Right lobe of liver (tissue), 6 donors: ENCODE data around the gene GAS6. TPM values are rescaled to one million over a fixed set of nuclear protein-coding genes. Genes with fewer than 3 reads are reported as not detected.

Experiments used
- ATAC-seq, 4 donors: fragments of 200-7000 bp; cut with Tn5 transposase; one replicate each; pipeline ENCODE4 v1.9.1; 2020; ENCODE audit warnings: mild to moderate bottlenecking in 4 of 4, moderate library complexity in 4 of 4
- DNase-seq, 3 donors: peaks; one replicate each; pipeline ENCODE4 v3.0.0-alpha.2; 2020
- H3K27ac ChIP-seq, 3 donors: fragments of 200-600 bp; one replicate each; pipeline ENCODE4 v1.8.0; 2022
- H3K27me3 ChIP-seq, 2 donors: fragments of 200-600 bp; one replicate each; pipeline ENCODE4 v1.8.0; 2022
- H3K36me3 ChIP-seq, 4 donors: fragments of 200-600 bp; sonication (generic) in 1 of 4; one replicate each; pipeline versions ENCODE4 v1.5.1 to v1.8.0; 2017 to 2022; ENCODE audit warnings: control low read depth in 1 of 4
- H3K4me1 ChIP-seq, 4 donors: fragments of 200-600 bp; sonication (generic) in 1 of 4; one replicate each; pipeline versions ENCODE4 v1.5.1 to v1.8.0; 2017 to 2022; ENCODE audit warnings: control low read depth in 1 of 4
- H3K4me3 ChIP-seq, 3 donors: fragments of 200-600 bp; one replicate each; pipeline ENCODE4 v1.8.0; 2022
- H3K9me3 ChIP-seq, 4 donors: fragments of 200-600 bp; sonication (generic) in 1 of 4; one replicate each; pipeline versions ENCODE4 v1.5.1 to v1.8.0; 2017 to 2022; ENCODE audit warnings: control low read depth in 1 of 4
- CTCF ChIP-seq, 4 donors: fragments of 200-600 bp in 3 of 4; fragments of 450-650 bp in 1 of 4; IDR thresholded peaks; one replicate each; pipeline versions ENCODE4 v1.5.1 to v1.8.0; 2016 to 2022; ENCODE audit warnings: antibody characterized with exemption in 4 of 4, mild to moderate bottlenecking in 2 of 4
- POLR2A ChIP-seq: fragments of 450-650 bp; IDR thresholded peaks from one replicate; pipeline ENCODE4 v1.6.1; 2017; ENCODE audit warnings: antibody characterized with exemption, mild to moderate bottlenecking
- WGBS: methylation state at CpG from one replicate; pipeline ENCODE4 v1.1.6; 2018; ENCODE audit warnings: low coverage, low lambda C conversion rate; ENCODE audit not compliant: insufficient coverage; ENCODE audit errors: missing lambda C conversion rate; 5-methylcytosine and 5-hydroxymethylcytosine counted together
- intact Hi-C, 2 donors: fragments of 100-400 bp; cut with DNase I; formaldehyde crosslinking; loops; one replicate each; pipeline versions ENCODE4 v1.11.2 to v1.14.1; 2022
- total RNA-seq, 6 experiments: library from RNA; depleted of rRNA in 2 of 6; stranded (reverse); fragments of >200 nt in 2 of 6; fragmentation: NEBNext Ultra II Directional in 3 of 6; extraction: Animal tissue kit (Norgen Biotek cat#: 25700) in 3 of 6; gene quantifications; one replicate each; pipeline versions ENCODE4 v1.1.0 to v1.2.4, GENCODE V29; 2016 to 2023
- donor health status: DM: no; HTN: yes; CAD: no.
- donor health status: DM: no; HTN: no; CAD: no.
- donor health status: DM: no; HTN: no; CAD: no.
- donor health status: DM: no; HTN: yes; CAD: no.
- donor health status: DM: no; HTN: yes; CAD: no.

The GAS6 gene
- total RNA-seq, 6 experiments from 2014 or later = 11.9 to 48.5 (median 27.2) TPM

GRCh38 chr13:113788413-113789135, 75.3 kb downstream of the GAS6 start:
- DNase-seq = no peak
- intact Hi-C loops = no loop called here
- Histone ChIP-seq H3K27ac (no peak overlapping the region), H3K9me3 (no peaks in the 10 kb centered on the region), H3K4me1 (no peaks in the 10 kb centered on the region), H3K27me3 (no peaks in the 10 kb centered on the region), H3K4me3 (no peak overlapping the region), H3K36me3 (no peaks in the 10 kb centered on the region)
- ATAC-seq = peak in 1 of 4 donors; percentile 17
- TF ChIP-seq POLR2A (no peak), CTCF (IDR thresholded peaks at IDR 0.05) (no peak)
- 74% methylated on average over 9 of the region's 31 CpGs for WGBS

DNA sequence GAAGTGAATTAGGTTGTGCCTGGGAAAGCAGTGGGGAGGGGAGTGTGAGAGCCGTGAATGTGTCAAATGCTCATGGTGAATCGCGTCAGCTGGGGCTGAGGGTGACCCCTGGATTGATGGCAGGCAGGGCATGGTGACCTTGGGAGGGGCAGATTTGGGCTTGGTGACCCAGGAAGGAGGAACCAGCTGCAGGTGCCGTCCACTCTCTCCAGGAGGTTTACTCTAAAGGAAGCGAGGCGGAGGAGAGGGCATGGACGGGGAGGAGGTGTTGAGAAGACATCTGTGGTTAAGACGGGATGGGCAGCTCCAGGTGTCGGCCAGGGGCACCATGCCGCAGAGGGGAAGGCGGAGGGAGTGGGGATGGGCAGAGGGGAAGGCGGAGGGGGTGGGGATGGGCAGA, 76.2 kb downstream of the GAS6 start:
- intact Hi-C loops = no loop called here
- Histone ChIP-seq H3K4me1 (no peaks in the 10 kb centered on the region), H3K4me3 (no peak overlapping the region), H3K27me3 (no peaks in the 10 kb centered on the region), H3K27ac (no peak overlapping the region), H3K36me3 (no peaks in the 10 kb centered on the region), H3K9me3 (no peaks in the 10 kb centered on the region)
- TF ChIP-seq CTCF (IDR thresholded peaks at IDR 0.05) = no peak
- TF ChIP-seq POLR2A = no peak
- no peak for ATAC-seq
- 55% methylated on average over 11 of the region's 12 CpGs for WGBS
- DNase-seq = no peak

DNA sequence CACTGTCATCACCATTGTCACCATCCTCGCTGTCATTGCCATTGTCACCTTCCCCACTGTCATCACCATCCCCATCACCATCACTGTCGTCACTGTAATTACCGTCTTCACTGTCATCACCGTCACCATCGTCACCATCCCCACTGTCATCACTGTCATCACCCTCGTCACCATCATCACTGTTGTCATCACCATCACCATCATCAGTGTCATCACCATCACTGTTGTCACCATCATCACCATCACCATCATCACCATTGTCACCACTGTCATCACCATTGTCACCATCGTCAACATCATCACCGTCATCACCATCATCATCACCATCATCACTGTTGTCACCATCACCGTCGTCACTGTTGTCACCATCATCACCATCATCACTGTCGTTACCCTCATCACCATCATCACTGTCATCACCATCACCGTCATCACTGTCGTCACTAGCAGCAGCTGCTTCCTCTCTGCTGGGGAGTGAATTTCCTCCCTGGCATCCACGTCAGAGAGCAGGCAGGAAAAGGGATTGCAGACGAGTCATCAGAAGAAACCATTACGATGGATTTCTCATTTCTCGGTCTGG, 77.5 kb downstream of the GAS6 start:
- no peaks in the 10 kb centered on the region for H3K27me3 ChIP-seq
- H3K27ac ChIP-seq = no peak overlapping the region
- no peaks in the 10 kb centered on the region for H3K36me3 ChIP-seq
- H3K4me3 ChIP-seq = no peak overlapping the region
- DNase-seq (no peak), ATAC-seq (no peak)
- no peaks in the 10 kb centered on the region for H3K4me1 ChIP-seq
- TF ChIP-seq POLR2A (no peak), CTCF (IDR thresholded peaks at IDR 0.05) (no peak)
- intact Hi-C loops = no loop called here
- no peaks in the 10 kb centered on the region for H3K9me3 ChIP-seq
- 79% methylated on average over 17 of the region's 17 CpGs for WGBS

DNA sequence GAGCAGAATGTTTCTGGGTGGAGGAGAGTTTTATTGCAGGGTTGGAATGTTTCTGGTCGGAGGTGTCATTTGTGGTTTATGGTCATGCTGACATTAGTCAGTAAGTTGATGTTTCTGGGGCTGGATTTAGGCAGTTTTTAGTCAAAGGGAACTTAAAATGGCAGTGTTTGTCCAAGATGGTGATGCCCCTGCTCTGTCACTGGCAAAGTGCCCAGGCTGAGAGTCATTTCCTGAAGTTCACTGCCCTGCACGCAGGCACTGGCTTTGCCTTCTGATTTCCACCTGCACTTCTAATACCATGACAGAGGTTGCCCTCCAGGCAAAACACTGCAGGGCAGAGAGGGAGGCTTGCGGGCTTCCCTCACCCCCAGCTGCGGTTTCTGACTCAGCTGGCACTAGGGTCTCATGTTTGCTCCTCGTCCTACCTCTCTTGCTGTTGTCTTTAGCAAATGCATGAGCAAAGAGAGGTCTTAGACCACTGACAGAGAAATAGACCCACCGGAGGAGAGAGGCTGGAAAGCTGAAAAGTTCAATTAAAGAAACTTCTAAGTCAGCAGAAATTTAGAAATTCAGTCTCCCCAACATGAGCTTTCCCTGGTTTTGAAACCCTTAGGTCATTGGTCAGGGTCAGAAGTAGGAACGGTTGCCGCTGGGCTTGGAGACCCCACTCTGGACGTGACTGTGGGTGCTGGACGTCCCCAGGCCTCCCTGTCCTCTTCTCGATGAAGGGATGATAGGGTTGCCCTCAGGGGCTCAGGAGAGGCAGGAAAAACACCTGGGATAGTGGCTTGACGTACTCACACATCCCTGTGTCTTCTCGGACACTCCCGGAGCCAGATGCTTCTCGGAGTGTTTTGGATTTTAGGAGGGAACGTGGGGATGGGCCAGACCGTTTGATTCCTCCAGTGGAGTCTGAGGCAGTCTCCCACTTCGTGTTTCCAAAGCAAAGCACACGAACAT, 78.5 kb downstream of the GAS6 start:
- no peaks in the 10 kb centered on the region for H3K9me3 ChIP-seq
- TF ChIP-seq POLR2A = no peak
- TF ChIP-seq CTCF (IDR thresholded peaks at IDR 0.05) = no peak
- no peak overlapping the region for H3K4me3 ChIP-seq
- 72% methylated on average over 10 of the region's 19 CpGs for WGBS
- H3K36me3 ChIP-seq = no peaks in the 10 kb centered on the region
- H3K27me3 ChIP-seq = no peaks in the 10 kb centered on the region
- DNase-seq = peak in 1 of 3 donors; percentile 42
- H3K27ac ChIP-seq = no peak overlapping the region
- no peak for ATAC-seq
- intact Hi-C loops = no loop called here
- no peaks in the 10 kb centered on the region for H3K4me1 ChIP-seq
